ENCODE measurements around the gene EIF4A2. TPM values are rescaled to one million over a fixed set of nuclear protein-coding genes. Genes with fewer than 3 reads are reported as not detected.

The EIF4A2 gene
- total RNA-seq, 1 experiment from 2014 or later, result 398 TPM

GRCh38 chr3:186824430-186825139, 41.2 kb downstream of the EIF4A2 start:
- intact Hi-C loops (cut with micrococcal nuclease), result loop anchor here (10.0 kb wide), 3 partner anchors 240 to 840 kb away; no protein-coding TSS in a partner anchor
- Histone ChIP-seq H3K9ac (ENCODE audit: low read length) (no peak overlapping the region), H3K9me2 (ENCODE audit: insufficient read depth) (no peaks in the 10 kb centered on the region), H3K4me2 (ENCODE audit: low read length) (no peak overlapping the region), H3K36me3 (ENCODE audit: control insufficient read depth in 1 of 2, insufficient read depth in 2 of 2, low read length in 2 of 2) (no peaks in the 10 kb centered on the region), H3K9me3 (ENCODE audit: control insufficient read depth in 1 of 2, insufficient read depth in 1 of 2, low read depth in 1 of 2, low read length in 2 of 2) (no peaks in the 10 kb centered on the region), H3K4me3 (replicated peaks in 1 of 2; ENCODE audit: low read depth in 1 of 2, low read length in 2 of 2) (no peak overlapping the region), H3K27ac (ENCODE audit: low read depth, low read length) (no peak overlapping the region), H3K79me2 (ENCODE audit: insufficient read depth, low read length) (no peaks in the 10 kb centered on the region; the same call in 1 of the 2 replicates), H3K27me3 (ENCODE audit: insufficient read depth, low read length) (peaks cover 1% of the 10 kb centered on the region), H3K4me1 (ENCODE audit: control insufficient read depth in 1 of 2, insufficient read depth in 2 of 2, low read length in 2 of 2) (peaks cover 4 to 14% of the 10 kb centered on the region in 2 experiments; a peak in 2 of 4 replicates), H4K20me1 (ENCODE audit: insufficient read depth) (no peaks in the 10 kb centered on the region), H2AFZ (ENCODE audit: low read depth, low read length, poor library complexity, severe bottlenecking) (no peak overlapping the region)
- no TSS peak for BruUV-seq (replicated peaks)
- RAD21 ChIA-PET (ENCODE audit: low non-redundant PET in 1 of 2, low total read pairs in 2 of 2, uncharacterized antibody in 2 of 2, unreplicated experiment in 2 of 2), result no interaction called here
- no peak for ATAC-seq
- TF ChIP-seq RAD21 (IDR thresholded peaks at IDR 0.05; ENCODE audit: low read depth) (no peak), EGR1 (IDR thresholded peaks at IDR 0.05; ENCODE audit: low read depth) (no peak), POLR2AphosphoS5 (IDR thresholded peaks at IDR 0.05; ENCODE audit: low read depth, low read length) (no peak; the same call in 1 of the 2 replicates), ELF1 (IDR thresholded peaks at IDR 0.05; ENCODE audit: borderline replicate concordance, low read depth) (no peak), CTCF (IDR thresholded peaks at IDR 0.05 in 2 of 3, conservative IDR thresholded peaks at IDR 0.05 in 1 of 3; ENCODE audit: borderline replicate concordance in 1 of 3, insufficient read depth in 1 of 3, low read depth in 2 of 3, low read length in 2 of 3) (no peak), SRF (IDR thresholded peaks at IDR 0.05; ENCODE audit: low read depth) (no peak)
- POLR2A ChIA-PET, result no interaction called here
- CTCF ChIA-PET, result no interaction called here
- DNase-seq (ENCODE audit: low read depth, low spot score), result no peak

GRCh38 chr3:186825294-186825821, 42.0 kb downstream of the EIF4A2 start:
- Histone ChIP-seq H3K9ac (ENCODE audit: low read length) (no peak overlapping the region), H3K9me3 (ENCODE audit: control insufficient read depth in 1 of 2, insufficient read depth in 1 of 2, low read depth in 1 of 2, low read length in 2 of 2) (no peaks in the 10 kb centered on the region), H3K27me3 (ENCODE audit: insufficient read depth, low read length) (peaks cover 9% of the 10 kb centered on the region), H3K4me1 (ENCODE audit: control insufficient read depth in 1 of 2, insufficient read depth in 2 of 2, low read length in 2 of 2) (peaks cover 4 to 14% of the 10 kb centered on the region in 2 experiments; a peak in 2 of 4 replicates), H3K27ac (ENCODE audit: low read depth, low read length) (no peak overlapping the region), H2AFZ (ENCODE audit: low read depth, low read length, poor library complexity, severe bottlenecking) (no peak overlapping the region), H3K36me3 (ENCODE audit: control insufficient read depth in 1 of 2, insufficient read depth in 2 of 2, low read length in 2 of 2) (no peaks in the 10 kb centered on the region), H3K79me2 (ENCODE audit: insufficient read depth, low read length) (no peaks in the 10 kb centered on the region; the same call in 1 of the 2 replicates), H3K4me3 (replicated peaks in 1 of 2; ENCODE audit: low read depth in 1 of 2, low read length in 2 of 2) (no peak overlapping the region), H3K9me2 (ENCODE audit: insufficient read depth) (no peaks in the 10 kb centered on the region), H4K20me1 (ENCODE audit: insufficient read depth) (no peaks in the 10 kb centered on the region), H3K4me2 (ENCODE audit: low read length) (no peak overlapping the region)
- CTCF ChIA-PET, result no interaction called here
- intact Hi-C loops (cut with micrococcal nuclease), result loop anchor here (10.0 kb wide), 3 partner anchors 241 to 841 kb away; no protein-coding TSS in a partner anchor
- no TSS peak for BruUV-seq (replicated peaks)
- ATAC-seq (no peak), DNase-seq (ENCODE audit: low read depth, low spot score) (no peak)
- POLR2A ChIA-PET, result no interaction called here
- TF ChIP-seq MAX (IDR thresholded peaks at IDR 0.05) (no peak), EGR1 (IDR thresholded peaks at IDR 0.05; ENCODE audit: low read depth) (no peak), ZNF274 (IDR thresholded peaks at IDR 0.05; ENCODE audit: low read depth, low read length) (no peak), EZH2 (IDR thresholded peaks at IDR 0.05) (no peak), SIN3A (IDR thresholded peaks at IDR 0.05; ENCODE audit: low read depth) (no peak), POLR2A (IDR thresholded peaks at IDR 0.05; ENCODE audit: borderline replicate concordance, extremely low read depth, insufficient read depth, insufficient read length) (no peak), CTCF (IDR thresholded peaks at IDR 0.05 in 2 of 3, conservative IDR thresholded peaks at IDR 0.05 in 1 of 3; ENCODE audit: borderline replicate concordance in 1 of 3, insufficient read depth in 1 of 3, low read depth in 2 of 3, low read length in 2 of 3) (no peak), ELF1 (IDR thresholded peaks at IDR 0.05; ENCODE audit: borderline replicate concordance, low read depth) (no peak), FOSL1 (IDR thresholded peaks at IDR 0.05; ENCODE audit: low read depth) (no peak), SP1 (IDR thresholded peaks at IDR 0.05; ENCODE audit: low read depth) (no peak), ZFX (IDR thresholded peaks at IDR 0.05) (no peak)
- TF ChIP-seq, protein P1, sequence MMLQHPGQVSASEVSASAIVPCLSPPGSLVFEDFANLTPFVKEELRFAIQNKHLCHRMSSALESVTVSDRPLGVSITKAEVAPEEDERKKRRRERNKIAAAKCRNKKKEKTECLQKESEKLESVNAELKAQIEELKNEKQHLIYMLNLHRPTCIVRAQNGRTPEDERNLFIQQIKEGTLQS (IDR thresholded peaks at IDR 0.05), result no peak
- RAD21 ChIA-PET (ENCODE audit: low non-redundant PET in 1 of 2, low total read pairs in 2 of 2, uncharacterized antibody in 2 of 2, unreplicated experiment in 2 of 2), result no interaction called here
